ENCODE results near the gene WWC2.
"Not testable (repeated sequence)": the region's sequence is repeated elsewhere in the genome, so short reads cannot be mapped to it uniquely, and the experiment has no call there.

The WWC2 gene

GRCh38 chr4:183175631-183176232 is 76.7 kb downstream of the WWC2 start:
- DNase-seq, result no peak

GRCh38 chr4:183177001-183177400 is 77.9 kb downstream of the WWC2 start:
- no peak for DNase-seq

DNA sequence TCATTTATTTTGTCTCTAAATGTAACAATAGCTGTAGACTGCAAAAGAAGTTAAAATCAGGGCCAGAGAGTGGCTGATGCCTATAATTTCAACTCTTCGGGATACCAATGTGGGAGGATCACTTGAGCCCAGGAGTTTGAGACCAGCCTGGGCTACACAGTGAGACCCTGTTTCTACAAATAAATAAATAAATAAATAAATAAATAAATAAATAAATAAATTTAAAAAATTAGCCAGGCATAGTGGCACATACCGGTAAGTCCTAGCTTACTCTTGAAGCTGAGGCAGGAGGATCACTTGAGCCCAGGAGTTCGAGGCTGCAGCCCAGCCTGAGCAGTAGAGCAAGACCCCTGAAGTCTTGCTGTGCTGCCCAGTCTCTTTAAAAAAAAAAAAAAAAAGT is 79.1 kb downstream of the WWC2 start:
- no peak for DNase-seq

GRCh38 chr4:183180096-183180495 is 81.0 kb downstream of the WWC2 start:
- DNase-seq, result no peak

- no peak for DNase-seq
Measured at GRCh38 chr4:183180621-183181020, 81.6 kb downstream of the WWC2 start.

GRCh38 chr4:183181081-183181480 is 82.0 kb downstream of the WWC2 start:
- DNase-seq, result no peak

- no peak for DNase-seq
Measured at GRCh38 chr4:183182873-183183725, 84.0 kb downstream of the WWC2 start.

- DNase-seq, result no peak
Measured at GRCh38 chr4:183183906-183184535, 85.0 kb downstream of the WWC2 start.

DNA sequence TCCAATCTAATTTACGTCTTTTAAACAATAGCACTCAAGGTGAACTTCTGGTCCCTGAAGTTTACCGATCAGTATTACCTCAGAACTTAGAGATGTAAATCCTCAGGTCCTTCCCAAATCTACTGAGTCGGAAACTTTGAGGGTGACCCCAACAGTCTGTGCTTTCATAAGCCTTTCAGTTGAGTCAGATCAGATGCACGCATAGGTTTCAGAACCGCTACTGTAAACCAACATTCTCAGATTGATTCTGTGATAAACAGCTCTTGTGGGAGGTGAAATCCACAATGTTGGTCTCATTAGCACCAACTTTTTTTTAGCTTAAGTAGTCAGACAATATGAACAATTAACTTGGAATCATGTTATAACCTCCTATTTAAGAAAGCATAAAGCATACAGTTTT is 86.0 kb downstream of the WWC2 start:
- no peak for DNase-seq

DNA sequence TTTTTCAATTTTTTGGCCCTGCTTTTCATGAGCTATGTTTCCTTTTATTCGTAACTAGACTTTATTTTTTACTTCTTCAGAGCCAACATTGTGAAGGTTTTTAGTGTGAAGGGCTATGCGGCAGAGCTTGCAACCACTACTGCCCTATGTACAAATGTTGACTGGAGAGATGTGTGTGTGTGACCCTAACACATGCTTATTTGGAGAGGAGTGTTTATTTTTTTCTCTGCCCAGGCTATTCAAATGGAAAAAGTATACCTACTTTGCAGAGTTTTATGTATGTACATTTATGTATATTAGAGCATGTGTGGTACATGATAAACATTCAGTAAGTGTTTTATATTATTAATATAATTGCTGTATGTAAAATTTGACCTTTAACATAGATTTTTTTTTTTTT is 86.5 kb downstream of the WWC2 start:
- DNase-seq, result no peak

- DNase-seq, result no peak
Measured at GRCh38 chr4:183186813-183187212, 87.8 kb downstream of the WWC2 start.

GRCh38 chr4:183190900-183191527 is 92.0 kb downstream of the WWC2 start:
- DNase-seq, result no peak

DNA sequence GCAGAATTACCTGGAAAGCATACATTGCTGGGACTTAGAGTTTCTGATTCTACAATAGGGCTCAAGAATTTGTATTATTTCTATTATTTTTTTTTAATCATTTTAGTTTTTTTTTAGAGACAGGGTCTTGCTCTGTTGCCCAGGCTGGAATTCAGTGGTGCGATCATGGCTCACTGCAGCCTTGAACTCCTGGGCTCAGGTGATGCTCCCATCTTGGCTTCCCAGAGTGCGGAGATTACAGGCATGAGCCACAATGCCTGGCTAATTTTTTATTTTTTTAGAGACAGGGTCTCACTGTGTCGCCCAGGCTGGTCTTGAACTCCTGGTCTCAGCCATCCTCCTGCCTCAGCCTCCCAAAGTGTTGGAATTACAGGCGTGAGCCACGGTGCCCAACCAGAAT is 92.6 kb downstream of the WWC2 start:
- no peak for DNase-seq

- DNase-seq, result no peak
Measured at GRCh38 chr4:183192571-183192970, 93.5 kb downstream of the WWC2 start.

DNA sequence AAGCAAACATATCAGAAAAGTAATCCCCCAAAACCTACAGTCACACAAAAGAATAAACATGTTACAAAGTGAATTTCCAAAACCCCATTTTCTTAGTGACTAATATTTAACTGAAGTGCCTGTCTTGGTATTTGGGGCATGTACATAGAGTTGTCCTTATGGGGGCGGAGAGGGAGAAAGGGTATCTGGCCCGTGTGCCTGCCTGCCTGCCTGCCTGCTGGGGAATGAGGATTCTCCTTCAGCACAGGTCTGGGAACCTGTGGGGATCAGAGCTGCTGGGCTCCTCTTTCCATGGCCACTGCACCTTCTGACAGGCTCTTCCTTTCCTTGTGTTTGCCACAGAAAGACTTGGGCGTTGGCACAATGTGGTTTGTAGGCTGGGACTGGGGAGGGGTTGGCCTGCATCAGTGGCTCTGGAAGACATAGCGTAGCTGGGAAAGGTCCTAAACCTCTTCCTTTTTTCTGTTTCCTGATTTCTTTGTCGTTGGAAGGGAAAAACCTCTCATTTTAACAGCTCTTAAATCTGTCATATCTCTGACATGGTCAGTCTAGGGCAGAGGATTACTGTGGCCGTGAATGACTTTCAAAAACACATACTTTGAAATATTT is 94.8 kb downstream of the WWC2 start:
- DNase-seq, result not testable (repeated sequence)

GRCh38 chr4:183195534-183195933 is 96.5 kb downstream of the WWC2 start:
- no peak for DNase-seq

- no peak for DNase-seq
Measured at GRCh38 chr4:183197140-183197539, 98.1 kb downstream of the WWC2 start.

DNA sequence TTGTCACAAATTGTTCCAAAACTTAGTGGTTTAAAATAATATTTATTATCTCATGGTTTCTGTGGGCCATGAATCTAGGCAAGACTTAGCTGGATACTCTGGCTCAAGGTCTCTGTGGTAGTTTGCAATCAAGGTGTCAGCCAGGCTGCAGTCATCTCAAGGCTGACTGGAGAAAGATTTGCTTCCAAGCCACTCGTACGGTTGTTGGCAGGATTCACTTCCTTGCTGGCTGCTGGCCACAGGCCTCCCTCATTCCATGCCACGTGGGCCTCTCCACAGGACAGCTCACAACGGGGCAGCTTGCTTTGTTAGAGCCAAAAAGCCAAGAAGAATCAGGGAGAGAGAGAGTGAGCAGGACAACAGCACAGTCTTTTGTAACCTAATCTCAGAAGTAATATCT is 101.4 kb downstream of the WWC2 start:
- peak; percentile 44 for DNase-seq

GRCh38 chr4:183201331-183201730 is 102.3 kb downstream of the WWC2 start:
- no peak for DNase-seq

GRCh38 chr4:183202523-183202922 is 103.5 kb downstream of the WWC2 start:
- no peak for DNase-seq

DNA sequence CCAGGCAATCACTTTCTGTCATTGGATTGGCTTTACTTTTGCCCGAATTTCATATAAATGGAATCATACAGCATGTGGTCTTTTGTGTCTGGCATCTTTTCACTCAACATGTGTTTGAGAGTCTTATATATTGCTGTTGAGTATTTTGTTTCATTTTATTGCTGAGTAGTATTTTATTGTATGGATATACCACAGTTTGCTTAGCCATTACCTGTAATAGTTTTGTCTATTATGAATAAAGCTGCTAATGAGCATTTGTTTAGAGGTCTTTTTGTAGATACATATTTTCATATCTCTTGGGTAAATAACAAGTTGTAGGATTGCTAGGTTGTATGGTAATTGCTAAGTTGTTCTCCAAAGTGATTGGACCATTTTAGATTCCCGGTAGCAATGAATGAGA is 105.7 kb downstream of the WWC2 start:
- no peak for DNase-seq

DNA sequence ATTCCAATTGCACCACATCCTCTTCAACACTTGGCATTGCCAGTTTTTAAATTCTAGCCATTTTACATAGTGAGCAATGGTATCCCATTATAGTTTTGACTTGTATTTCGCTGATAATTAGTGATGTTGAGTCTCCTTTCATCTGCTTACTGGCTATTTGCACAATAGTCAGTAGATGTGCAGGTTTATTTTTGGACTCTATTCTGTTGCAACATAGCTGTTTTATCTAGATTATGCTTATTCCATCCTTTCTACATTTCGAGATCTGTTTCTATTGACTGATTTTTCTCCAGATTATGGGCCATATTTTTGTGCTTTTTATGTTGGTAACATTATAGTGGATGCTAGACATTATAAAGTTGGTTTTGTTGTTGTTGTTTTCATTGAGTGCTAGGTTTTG is 106.1 kb downstream of the WWC2 start:
- no peak for DNase-seq

DNA sequence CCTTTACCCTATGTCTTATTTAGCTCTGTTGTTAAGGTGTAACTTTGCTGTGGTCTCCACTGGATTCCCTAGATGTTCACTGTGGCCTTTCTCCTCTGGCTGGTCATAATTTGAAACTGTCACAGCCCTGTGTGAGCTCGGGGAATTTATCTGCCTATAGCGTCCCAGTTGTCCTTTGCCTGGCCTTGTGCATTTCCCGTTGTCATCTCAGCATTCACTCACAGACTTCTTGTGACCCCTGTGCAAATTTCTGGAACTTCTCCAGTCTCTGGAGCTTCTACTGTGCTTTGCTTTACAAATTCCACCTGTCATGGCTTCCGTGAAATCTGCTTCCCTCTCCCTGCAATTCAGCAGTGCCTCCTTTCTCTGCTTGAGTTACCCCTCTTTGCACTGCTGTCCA is 106.7 kb downstream of the WWC2 start:
- DNase-seq, result no peak

All from midbrain (tissue), 1 donor.